GM12875 (cell line): ENCODE results near the gene SERTAD4.

ENCODE experiments used
- H3K4me3 ChIP-seq: one replicate; pipeline ENCODE4 v1.5.1; 2011; ENCODE audit warnings: low read depth, low read length, control low read depth
- TF ChIP-seq, protein P1 (sequence below): IDR thresholded peaks from 2 replicates; pipeline ENCODE4 v1.5.1; 2011; ENCODE audit warnings: low read depth, mild to moderate bottlenecking, control low read depth, inconsistent platforms, low read length, moderate library complexity, borderline replicate concordance; ENCODE audit not compliant: insufficient read depth

Gene SERTAD4

DNA sequence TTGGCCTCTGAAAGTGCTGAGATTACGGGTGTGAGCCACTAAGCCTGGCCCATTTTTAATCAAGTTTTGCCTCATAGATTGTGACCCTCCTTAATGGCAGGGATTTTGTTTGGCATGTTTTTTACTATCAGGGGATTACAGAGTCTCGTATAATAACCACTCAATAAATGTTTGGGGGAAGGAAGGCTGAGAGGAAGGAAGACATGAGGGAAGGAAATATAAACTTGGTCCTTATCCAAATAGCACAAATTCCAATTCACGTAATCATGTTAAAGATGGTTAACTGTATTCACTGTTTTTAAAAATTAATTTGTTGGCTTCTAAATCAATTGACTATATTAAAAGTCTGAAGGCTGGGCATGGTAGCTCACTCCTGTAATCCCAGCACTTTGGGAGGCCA, 30.9 kb upstream of the SERTAD4 start:
- TF ChIP-seq, protein P1, sequence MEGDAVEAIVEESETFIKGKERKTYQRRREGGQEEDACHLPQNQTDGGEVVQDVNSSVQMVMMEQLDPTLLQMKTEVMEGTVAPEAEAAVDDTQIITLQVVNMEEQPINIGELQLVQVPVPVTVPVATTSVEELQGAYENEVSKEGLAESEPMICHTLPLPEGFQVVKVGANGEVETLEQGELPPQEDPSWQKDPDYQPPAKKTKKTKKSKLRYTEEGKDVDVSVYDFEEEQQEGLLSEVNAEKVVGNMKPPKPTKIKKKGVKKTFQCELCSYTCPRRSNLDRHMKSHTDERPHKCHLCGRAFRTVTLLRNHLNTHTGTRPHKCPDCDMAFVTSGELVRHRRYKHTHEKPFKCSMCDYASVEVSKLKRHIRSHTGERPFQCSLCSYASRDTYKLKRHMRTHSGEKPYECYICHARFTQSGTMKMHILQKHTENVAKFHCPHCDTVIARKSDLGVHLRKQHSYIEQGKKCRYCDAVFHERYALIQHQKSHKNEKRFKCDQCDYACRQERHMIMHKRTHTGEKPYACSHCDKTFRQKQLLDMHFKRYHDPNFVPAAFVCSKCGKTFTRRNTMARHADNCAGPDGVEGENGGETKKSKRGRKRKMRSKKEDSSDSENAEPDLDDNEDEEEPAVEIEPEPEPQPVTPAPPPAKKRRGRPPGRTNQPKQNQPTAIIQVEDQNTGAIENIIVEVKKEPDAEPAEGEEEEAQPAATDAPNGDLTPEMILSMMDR = no peak
- H3K4me3 ChIP-seq = no peak overlapping the region

DNA sequence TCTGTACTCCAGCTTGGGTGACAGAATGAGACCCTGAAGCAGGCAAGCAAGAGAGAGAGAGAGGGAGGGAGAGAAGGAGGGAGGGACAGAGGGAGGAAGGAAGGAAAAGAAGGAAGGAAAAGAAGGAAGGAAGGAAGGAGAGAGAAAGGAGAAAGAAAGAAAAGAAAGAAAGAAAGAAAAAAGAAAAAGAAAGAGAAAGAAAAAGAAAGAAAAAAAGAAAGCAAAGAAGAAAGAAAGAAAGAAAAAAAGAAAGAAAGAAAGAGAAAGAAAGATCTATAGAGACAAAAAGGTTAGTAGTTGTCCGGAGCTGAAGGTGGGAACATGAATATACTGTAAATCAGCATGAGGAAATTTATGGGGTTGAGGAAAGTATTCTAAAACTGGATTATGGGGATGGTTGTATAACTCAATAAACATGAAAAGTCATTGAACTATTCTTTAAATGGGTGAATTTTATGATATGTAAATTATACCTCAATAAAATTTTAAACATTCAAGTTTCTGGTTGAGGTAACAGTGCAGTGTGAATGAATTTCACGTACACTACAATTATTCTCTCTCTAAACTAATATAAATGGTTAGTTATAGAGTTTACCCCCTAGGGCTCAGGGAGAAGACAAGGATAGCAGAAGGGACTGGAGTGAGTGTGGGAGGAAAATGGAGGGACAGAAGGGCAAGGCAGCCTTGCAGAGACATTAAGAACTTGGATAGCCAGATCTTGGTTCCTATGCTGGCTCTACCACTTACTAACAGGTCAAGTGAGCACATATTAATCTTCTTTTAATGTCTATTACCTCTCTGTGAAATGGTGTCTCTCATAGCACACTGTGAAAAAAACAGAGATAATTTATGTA, 24.8 kb upstream of the SERTAD4 start:
- TF ChIP-seq, protein P1 = no peak
- no peak overlapping the region for H3K4me3 ChIP-seq

DNA sequence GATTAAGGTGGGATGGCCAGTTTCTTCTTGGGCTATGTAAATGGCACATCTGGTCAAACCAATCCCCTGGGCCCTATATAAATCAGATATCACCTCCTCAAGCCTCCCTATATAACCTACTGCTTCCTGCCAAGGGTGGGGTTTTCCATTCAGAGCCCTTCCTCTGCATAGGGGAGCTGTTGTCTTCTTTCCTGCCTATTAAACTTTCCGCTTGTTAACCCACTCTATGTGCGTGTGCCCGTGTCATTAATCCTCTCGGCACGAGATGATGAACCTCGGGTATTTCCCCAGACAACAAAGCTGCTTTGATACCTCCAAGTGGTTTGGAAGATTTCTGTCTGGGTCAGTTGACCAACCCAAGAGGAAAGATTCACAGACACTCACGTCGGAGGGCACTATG, 19.3 kb upstream of the SERTAD4 start:
- TF ChIP-seq, protein P1 = no peak
- H3K4me3 ChIP-seq = no peak overlapping the region

DNA sequence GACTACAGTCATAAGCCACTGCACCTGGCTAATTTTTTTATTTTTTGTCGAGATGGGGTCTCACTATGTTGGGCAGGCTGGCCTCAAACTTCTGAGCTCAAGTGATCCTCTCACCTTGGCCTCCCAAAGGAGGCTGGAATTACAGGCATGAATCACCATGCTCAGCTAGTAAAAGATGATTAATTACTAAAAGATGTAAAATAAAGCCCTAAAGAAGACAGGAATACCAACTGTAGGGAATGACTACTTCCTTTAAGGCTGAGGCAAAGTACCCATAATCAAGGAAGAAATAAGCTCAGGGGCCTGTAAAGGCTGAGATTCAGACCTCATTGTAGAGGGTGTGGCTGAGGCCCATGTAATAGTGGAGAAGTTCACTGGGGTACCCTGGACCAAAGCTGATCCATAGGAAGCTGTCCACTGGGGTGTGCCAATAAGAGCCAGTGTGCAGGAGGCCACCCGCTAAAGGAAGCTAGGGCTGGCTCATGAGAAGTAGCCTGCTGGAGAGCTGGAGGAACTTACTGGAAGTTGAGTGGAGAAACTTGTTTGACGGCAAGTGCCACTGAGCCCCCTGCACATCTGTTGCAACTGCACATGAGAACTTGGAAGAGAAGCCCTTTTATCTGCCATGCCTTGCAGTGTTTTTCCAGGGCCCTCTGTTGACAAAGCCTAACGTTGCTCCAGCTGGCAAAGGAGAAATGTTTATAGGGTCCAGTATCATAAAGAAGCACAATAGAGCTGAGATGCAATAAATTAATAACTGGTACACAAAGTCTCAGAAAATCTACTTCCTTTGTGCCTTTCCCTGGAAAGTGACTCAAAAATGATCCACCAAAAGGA, 17.8 kb upstream of the SERTAD4 start:
- TF ChIP-seq, protein P1 = no peak
- H3K4me3 ChIP-seq = no peak overlapping the region

DNA sequence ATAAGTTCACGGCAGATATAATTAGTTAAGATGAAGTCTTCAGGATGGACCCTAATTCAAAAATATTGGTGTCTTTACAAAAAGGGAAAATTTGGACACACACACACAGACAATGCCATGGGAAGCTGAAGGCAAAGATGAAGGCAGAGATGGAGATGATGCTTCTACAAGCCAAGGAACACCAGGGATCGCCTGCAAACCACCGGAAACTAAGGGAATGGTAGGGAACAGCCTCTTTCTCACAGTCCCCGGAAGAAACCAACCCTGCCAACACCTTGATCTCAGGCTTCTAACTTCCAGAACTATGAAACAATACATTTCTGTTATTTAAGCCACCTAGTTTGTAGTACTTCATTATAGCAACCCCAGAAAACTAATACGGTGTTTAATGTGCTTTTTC, 15.1 kb upstream of the SERTAD4 start:
- TF ChIP-seq, protein P1 = no peak
- H3K4me3 ChIP-seq = no peak overlapping the region

DNA sequence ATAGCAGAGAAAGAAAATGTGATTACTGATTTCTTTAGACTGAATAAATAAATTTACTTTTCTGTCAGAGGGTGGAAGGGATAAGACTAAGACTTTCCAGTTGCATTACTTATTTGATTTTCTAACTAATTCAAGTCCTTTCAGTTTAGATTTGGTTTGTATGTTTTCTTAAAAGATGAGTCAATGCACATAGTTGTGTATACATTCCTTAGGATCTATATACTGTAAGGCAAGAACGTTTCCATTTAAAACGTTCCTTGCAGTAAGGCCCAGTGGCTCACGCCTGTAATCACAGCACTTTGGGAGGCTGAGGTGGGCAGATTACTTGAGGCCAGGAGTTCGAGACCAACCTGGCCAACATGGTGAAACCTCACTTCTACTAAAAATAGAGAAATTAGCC, 14.5 kb upstream of the SERTAD4 start:
- TF ChIP-seq, protein P1 = no peak
- H3K4me3 ChIP-seq = no peak overlapping the region
